Measurements from ENCODE around the gene SLC26A8.

SLC26A8 gene

GRCh38 chr6:35906499-35906846 lies 118.0 kb downstream of the SLC26A8 start:
- DNase-seq: no peak

GRCh38 chr6:35905841-35906498 lies 118.5 kb downstream of the SLC26A8 start:
- DNase-seq: no peak

GRCh38 chr6:35905141-35905785 lies 119.2 kb downstream of the SLC26A8 start:
- DNase-seq: no peak

- DNase-seq: no peak
Observed at GRCh38 chr6:35903679-35904078, 120.8 kb downstream of the SLC26A8 start.

GRCh38 chr6:35900448-35900847 lies 124.0 kb downstream of the SLC26A8 start:
- no peak for DNase-seq

GRCh38 chr6:35898003-35898402 lies 126.4 kb downstream of the SLC26A8 start:
- no peak for DNase-seq

GRCh38 chr6:35897486-35897885 lies 127.0 kb downstream of the SLC26A8 start:
- no peak for DNase-seq

GRCh38 chr6:35897036-35897435 lies 127.4 kb downstream of the SLC26A8 start:
- DNase-seq: no peak

GRCh38 chr6:35896228-35896627 lies 128.2 kb downstream of the SLC26A8 start:
- no peak for DNase-seq

- no peak for DNase-seq
Observed at GRCh38 chr6:35895560-35895959, 128.9 kb downstream of the SLC26A8 start.

GRCh38 chr6:35894776-35895175 lies 129.7 kb downstream of the SLC26A8 start:
- DNase-seq: no peak

All from CD4-positive, alpha-beta T cell treated with Interleukin-4 for 1 hour (primary cell).